HepG2 (cell line): Measurements from ENCODE around the gene HSPB6. TPM values are rescaled to one million over a fixed set of nuclear protein-coding genes. Genes with fewer than 3 reads are reported as not detected.

Experiments
- CEBPG ChIP-seq: IDR thresholded peaks from 2 replicates; pipeline ENCODE4 v1.6.1; 2016
- CREM ChIP-seq, 2 experiments: sonication (generic) in 1 of 2; formaldehyde crosslinking in 1 of 2; IDR thresholded peaks; 2 replicates each; pipeline versions ENCODE4 v1.4.0 to v1.6.1; 2016 to 2020; ENCODE audit warnings: antibody characterized with exemption in 1 of 2, mild to moderate bottlenecking in 1 of 2, missing genetic modification reagents in 1 of 2
- FOXA3 ChIP-seq: IDR thresholded peaks from 2 replicates; pipeline ENCODE4 v1.6.1; 2016; ENCODE audit warnings: missing genetic modification reagents, missing compliant biosample characterization
- FOXO1 ChIP-seq: sonication (generic); formaldehyde crosslinking; IDR thresholded peaks from 2 replicates; pipeline ENCODE4 v1.4.0; 2020; ENCODE audit warnings: missing genetic modification reagents
- MTERF4 ChIP-seq: sonication (generic); formaldehyde crosslinking; IDR thresholded peaks from 2 replicates; pipeline ENCODE4 v1.8.0; 2023; ENCODE audit warnings: mild to moderate bottlenecking, missing genetic modification reagents
- SKIL ChIP-seq: sonication (generic); formaldehyde crosslinking; IDR thresholded peaks from 2 replicates; pipeline ENCODE4 v1.8.0; 2022; ENCODE audit warnings: missing genetic modification reagents, mild to moderate bottlenecking, moderate library complexity, borderline replicate concordance
- SMAD9 ChIP-seq: sonication (generic); formaldehyde crosslinking; IDR thresholded peaks from 2 replicates; pipeline ENCODE4 v1.5.1; 2020; ENCODE audit warnings: mild to moderate bottlenecking, missing genetic modification reagents
- STAT6 ChIP-seq: sonication (generic); formaldehyde crosslinking; IDR thresholded peaks from 2 replicates; pipeline ENCODE4 v1.4.0; 2020; ENCODE audit warnings: missing genetic modification reagents, mild to moderate bottlenecking, borderline replicate concordance
- TBX2 ChIP-seq: sonication (generic); formaldehyde crosslinking; IDR thresholded peaks from 2 replicates; pipeline ENCODE4 v1.5.0; 2020; ENCODE audit warnings: missing genetic modification reagents, mild to moderate bottlenecking, borderline replicate concordance
- ZFP36 ChIP-seq: fragments of 150-350 bp; IDR thresholded peaks from 2 replicates; pipeline ENCODE4 v1.6.1; 2018; ENCODE audit warnings: borderline replicate concordance, low read length, low read depth; ENCODE audit not compliant: partially characterized antibody
- ZFP37 ChIP-seq: sonication (generic); formaldehyde crosslinking; IDR thresholded peaks from 2 replicates; pipeline ENCODE4 v1.4.0; 2020; ENCODE audit warnings: missing genetic modification reagents, borderline replicate concordance
- ZHX2 ChIP-seq, 2 experiments: sonication (generic) in 1 of 2; formaldehyde crosslinking in 1 of 2; IDR thresholded peaks; 2 replicates each; pipeline versions ENCODE4 v1.6.1 to v1.9.0; 2014 to 2022; ENCODE audit warnings: antibody characterized with exemption in 1 of 2, borderline replicate concordance in 1 of 2, inconsistent platforms in 1 of 2, low read depth in 1 of 2, missing genetic modification reagents in 1 of 2
- ZNF136 ChIP-seq: sonication (generic); formaldehyde crosslinking; IDR thresholded peaks from 2 replicates; pipeline ENCODE4 v1.8.1; 2022; ENCODE audit warnings: low read depth, mild to moderate bottlenecking, moderate library complexity, missing genetic modification reagents
- ZNF543 ChIP-seq: sonication (generic); formaldehyde crosslinking; IDR thresholded peaks from 2 replicates; pipeline ENCODE4 v1.4.0; 2020; ENCODE audit warnings: mild to moderate bottlenecking, missing genetic modification reagents
- ZNF615 ChIP-seq: sonication (generic); formaldehyde crosslinking; IDR thresholded peaks from 2 replicates; pipeline ENCODE4 v1.5.0; 2020; ENCODE audit warnings: mild to moderate bottlenecking, missing genetic modification reagents, borderline replicate concordance
- polyA plus RNA-seq, 8 experiments: library from polyadenylated mRNA; depleted of rRNA in 3 of 8; stranded (reverse) in 7 of 8; unstranded in 1 of 8; fragments of >200 nt; fragmentation: Illumina TruSeq in 4 of 8; extraction: Trizol in 4 of 8; gene quantifications; 2 replicates each; pipeline versions ENCODE4 v1.2.1 to v1.2.3, GENCODE V29; 2011 to 2016; ENCODE audit warnings: low read depth in 4 of 8, missing spikeins in 1 of 8, mixed read lengths in 1 of 8; ENCODE audit not compliant: insufficient read depth in 1 of 8
- total RNA-seq, 5 experiments: library from RNA; depleted of rRNA; stranded (reverse); fragments of >200 nt; fragmentation: Illumina TruSeq; extraction: Trizol; gene quantifications; 2 replicates each; pipeline ENCODE4 v1.2.3, GENCODE V29; 2016; ENCODE audit warnings: low read depth in 1 of 5

The HSPB6 gene
- total and polyA plus RNA-seq, 2 of the 13 experiments (the other 11 are each of a cell fraction or from before 2014, with no cell fraction given), result 0.18 TPM; not detected in 1

- TF ChIP-seq MTERF4 (no peak), ZNF543 (CRISPR knock-in tag) (0 out of 2 replicates have a peak, but pooled peaks have one; percentile 22), SMAD9 (CRISPR knock-in tag) (no peak), CEBPG (CRISPR knock-in tag) (peak; percentile 90), ZFP36 (no peak), ZFP37 (CRISPR knock-in tag) (no peak), ZHX2 (IDR thresholded peaks at IDR 0.05; ENCODE audit: low read depth) (no peak), ZHX2 (CRISPR knock-in tag; IDR thresholded peaks at IDR 0.05; ENCODE audit: borderline replicate concordance) (no peak), SKIL (CRISPR knock-in tag) (peak; percentile 16; the same call in 1 of the 2 replicates), ZNF136 (CRISPR knock-in tag) (peak; percentile 54; the same call in 1 of the 2 replicates), STAT6 (CRISPR knock-in tag) (no peak), FOXO1 (CRISPR knock-in tag) (peak; percentile 70; the same call in 1 of the 2 replicates), TBX2 (peak; percentile 43; the same call in 1 of the 2 replicates), CREM (IDR thresholded peaks at IDR 0.05) (peak; percentile 47), CREM (CRISPR knock-in tag; IDR thresholded peaks at IDR 0.05) (no peak), FOXA3 (CRISPR knock-in tag) (peak; percentile 45; the same call in 1 of the 2 replicates), ZNF615 (CRISPR knock-in tag) (no peak)
Observed at GRCh38 chr19:35740423-35741202, 16.2 kb downstream of the HSPB6 start (continued).
